Measurements from ENCODE around the gene PLCB1. TPM values are rescaled to one million over a fixed set of nuclear protein-coding genes. Genes with fewer than 3 reads are reported as not detected.

Gene PLCB1
- total RNA-seq, 2 experiments from 2014 or later, result 6.1 to 6.2 TPM

GRCh38 chr20:8718279-8718678, 586.2 kb downstream of the PLCB1 start:
- H3K4me1 Mint-ChIP-seq, result no peaks in the 10 kb centered on the region
- no peak overlapping the region for H3K27ac Mint-ChIP-seq
- DNase-seq (no peak), ATAC-seq (ENCODE audit: low read depth) (no peak)
- no peaks in the 10 kb centered on the region for H3K36me3 Mint-ChIP-seq
- no peak overlapping the region for H3K4me3 Mint-ChIP-seq
- POLR2A ChIA-PET, result no interaction called here
- H3K9me3 Mint-ChIP-seq, result no peaks in the 10 kb centered on the region
- no peaks in the 10 kb centered on the region for H3K27me3 Mint-ChIP-seq

DNA sequence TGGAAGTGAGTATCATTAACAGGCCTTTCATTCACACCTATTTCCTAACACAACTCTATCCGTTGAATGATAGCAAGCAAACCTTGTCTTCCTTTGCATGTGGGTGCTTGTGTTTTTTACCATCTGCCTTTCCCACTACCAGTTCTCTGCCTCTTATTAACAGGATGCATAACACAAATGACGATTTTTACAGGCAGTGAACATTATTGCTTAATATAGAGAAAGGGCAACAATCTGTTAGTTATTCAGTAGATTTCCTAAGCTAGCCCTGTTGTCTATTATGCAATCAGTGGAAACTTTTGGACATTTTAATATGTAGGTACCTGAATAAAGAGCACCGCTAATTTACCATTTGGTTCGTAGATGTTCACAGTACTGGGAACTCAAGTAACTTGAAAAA, 588.0 kb downstream of the PLCB1 start:
- DNase-seq, result no peak
- H3K4me1 Mint-ChIP-seq, result no peaks in the 10 kb centered on the region
- no peaks in the 10 kb centered on the region for H3K9me3 Mint-ChIP-seq
- H3K27ac Mint-ChIP-seq, result no peak overlapping the region
- H3K4me3 Mint-ChIP-seq, result no peak overlapping the region
- no peak for ATAC-seq (ENCODE audit: low read depth)
- POLR2A ChIA-PET, result no interaction called here
- no peaks in the 10 kb centered on the region for H3K36me3 Mint-ChIP-seq
- no peaks in the 10 kb centered on the region for H3K27me3 Mint-ChIP-seq

DNA sequence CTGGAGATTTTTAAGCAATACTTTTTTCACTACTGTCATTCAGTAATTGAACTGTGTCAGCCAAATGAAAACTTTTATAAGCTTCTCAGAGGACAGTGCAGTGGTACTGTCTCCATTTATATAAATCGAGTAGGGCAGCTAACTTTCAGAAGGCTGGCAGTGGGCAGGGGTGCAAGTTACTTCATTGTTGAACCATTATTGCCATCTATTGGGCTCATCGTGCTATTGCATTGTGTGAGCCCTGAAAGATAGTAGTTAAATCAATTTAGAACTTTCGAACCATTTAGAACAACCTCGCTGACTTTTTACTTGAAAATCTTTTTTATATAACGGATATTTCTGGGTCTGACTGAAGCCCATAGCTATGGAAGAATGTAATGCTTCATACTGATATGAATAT, 589.0 kb downstream of the PLCB1 start:
- DNase-seq (no peak), ATAC-seq (ENCODE audit: low read depth) (no peak)
- Mint-ChIP-seq H3K4me3 (no peak overlapping the region), H3K9me3 (no peaks in the 10 kb centered on the region), H3K27me3 (no peaks in the 10 kb centered on the region), H3K36me3 (no peaks in the 10 kb centered on the region), H3K27ac (no peak overlapping the region), H3K4me1 (no peaks in the 10 kb centered on the region)
- POLR2A ChIA-PET, result no interaction called here

GRCh38 chr20:8722277-8722928, 590.3 kb downstream of the PLCB1 start:
- DNase-seq (no peak), ATAC-seq (ENCODE audit: low read depth) (no peak)
- Mint-ChIP-seq H3K9me3 (no peaks in the 10 kb centered on the region), H3K27ac (no peak overlapping the region), H3K27me3 (no peaks in the 10 kb centered on the region), H3K4me3 (no peak overlapping the region), H3K36me3 (no peaks in the 10 kb centered on the region), H3K4me1 (no peaks in the 10 kb centered on the region)
- POLR2A ChIA-PET, result no interaction called here

DNA sequence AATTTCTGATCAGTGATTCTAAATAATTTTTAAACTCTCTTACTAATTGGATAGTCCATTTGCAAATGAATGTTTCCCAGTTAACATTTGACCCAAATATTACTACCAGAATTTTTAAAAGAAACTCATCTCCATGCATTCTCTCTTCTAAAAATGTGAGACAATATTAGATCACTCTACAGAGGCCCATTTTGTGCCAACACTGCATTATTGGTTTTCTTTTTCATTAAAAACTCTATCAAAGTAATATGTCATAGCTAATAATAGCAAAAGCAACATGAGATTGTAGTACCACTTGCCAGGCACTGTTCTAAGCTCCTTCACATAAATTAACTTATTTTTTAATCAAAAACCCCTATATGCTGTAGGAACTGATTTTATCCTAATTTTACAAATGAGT, 591.2 kb downstream of the PLCB1 start:
- no peak overlapping the region for H3K4me3 Mint-ChIP-seq
- no peaks in the 10 kb centered on the region for H3K9me3 Mint-ChIP-seq
- no peak for ATAC-seq (ENCODE audit: low read depth)

GRCh38 chr20:8724884-8725283, 592.8 kb downstream of the PLCB1 start:
- Mint-ChIP-seq H3K9me3 (no peaks in the 10 kb centered on the region), H3K4me1 (no peaks in the 10 kb centered on the region), H3K27me3 (no peaks in the 10 kb centered on the region), H3K36me3 (no peaks in the 10 kb centered on the region), H3K27ac (no peak overlapping the region), H3K4me3 (no peak overlapping the region)
- DNase-seq, result no peak
- no peak for ATAC-seq (ENCODE audit: low read depth)
- POLR2A ChIA-PET, result no interaction called here

More for the DNA sequence above, 591.2 kb downstream of the PLCB1 start:
- no peak for DNase-seq
- Mint-ChIP-seq H3K4me1 (no peaks in the 10 kb centered on the region), H3K27ac (no peak overlapping the region), H3K36me3 (no peaks in the 10 kb centered on the region), H3K27me3 (no peaks in the 10 kb centered on the region)
- POLR2A ChIA-PET, result no interaction called here

DNA sequence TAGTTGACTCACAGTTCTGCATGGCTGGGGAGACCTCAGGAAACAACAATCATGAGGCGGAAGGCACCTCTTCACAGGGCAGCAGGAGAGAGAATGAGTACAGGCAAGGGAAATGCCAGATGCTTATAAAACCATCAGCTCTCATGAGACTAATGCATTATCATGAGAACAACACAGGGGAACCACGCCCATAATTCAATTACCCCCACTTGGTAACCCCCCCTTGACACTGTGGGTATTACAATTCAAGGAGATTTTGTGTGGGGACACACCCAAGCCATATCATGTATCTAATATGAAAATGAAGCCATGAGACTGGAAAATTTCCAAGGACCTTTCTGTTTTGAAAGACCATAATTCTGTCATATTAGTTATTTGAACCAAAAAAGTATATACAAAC, 594.4 kb downstream of the PLCB1 start:
- Mint-ChIP-seq H3K27me3 (no peaks in the 10 kb centered on the region), H3K4me1 (no peaks in the 10 kb centered on the region), H3K27ac (no peak overlapping the region), H3K4me3 (no peak overlapping the region), H3K36me3 (no peaks in the 10 kb centered on the region), H3K9me3 (no peaks in the 10 kb centered on the region)
- ATAC-seq (ENCODE audit: low read depth), result no peak
- DNase-seq, result no peak
- POLR2A ChIA-PET, result no interaction called here

DNA sequence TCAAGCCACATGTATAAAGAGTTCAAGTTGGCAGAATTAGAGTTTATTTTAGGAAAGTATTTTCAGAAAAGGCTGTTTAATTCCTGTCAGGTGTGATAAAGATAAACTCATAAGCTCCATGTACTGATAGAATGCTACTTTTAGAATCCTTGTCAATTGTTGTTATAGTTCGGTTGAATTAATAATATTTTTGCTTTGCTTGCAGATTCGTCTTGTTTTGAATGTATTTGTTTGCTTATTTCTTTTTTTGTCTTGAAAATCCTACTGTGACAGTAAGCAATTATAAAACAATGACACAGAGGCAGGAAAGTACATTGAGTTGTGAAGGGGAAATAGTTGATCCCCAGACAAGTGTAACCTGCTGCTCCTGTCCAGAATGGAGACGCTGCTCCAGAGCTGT, 602.9 kb downstream of the PLCB1 start:
- Mint-ChIP-seq H3K27me3 (no peaks in the 10 kb centered on the region), H3K27ac (no peak overlapping the region), H3K4me1 (no peaks in the 10 kb centered on the region), H3K36me3 (no peaks in the 10 kb centered on the region), H3K4me3 (no peak overlapping the region), H3K9me3 (no peaks in the 10 kb centered on the region)
- ATAC-seq (ENCODE audit: low read depth), result no peak
- no peak for DNase-seq
- POLR2A ChIA-PET, result no interaction called here

- DNase-seq (no peak), ATAC-seq (ENCODE audit: low read depth) (no peak)
- no peaks in the 10 kb centered on the region for H3K9me3 Mint-ChIP-seq
- no peaks in the 10 kb centered on the region for H3K36me3 Mint-ChIP-seq
- H3K4me1 Mint-ChIP-seq, result no peaks in the 10 kb centered on the region
- POLR2A ChIA-PET, result no interaction called here
- no peak overlapping the region for H3K27ac Mint-ChIP-seq
- no peak overlapping the region for H3K4me3 Mint-ChIP-seq
- H3K27me3 Mint-ChIP-seq, result no peaks in the 10 kb centered on the region
These were observed 603.6 kb downstream of the PLCB1 start for GRCh38 chr20:8735674-8736073.

DNA sequence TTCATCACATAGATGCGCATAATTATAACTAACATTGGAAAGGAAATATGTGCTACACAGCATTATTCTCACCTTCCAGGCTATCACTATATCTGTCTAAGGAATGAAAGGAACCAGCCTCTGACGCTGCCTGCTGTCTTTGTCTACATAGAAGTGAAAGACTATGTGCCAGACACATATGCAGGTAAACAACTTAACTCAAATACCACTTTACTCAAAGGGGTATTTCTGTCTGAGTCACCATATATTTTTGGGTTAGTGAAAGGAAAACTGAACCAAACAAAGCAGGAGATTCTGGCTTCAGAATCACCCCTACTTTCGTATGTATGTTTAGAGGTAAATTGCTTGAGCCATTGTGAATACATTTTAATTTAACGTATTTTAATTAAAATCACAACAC, 608.2 kb downstream of the PLCB1 start:
- Mint-ChIP-seq H3K4me3 (no peak overlapping the region), H3K4me1 (no peaks in the 10 kb centered on the region), H3K9me3 (no peaks in the 10 kb centered on the region), H3K27ac (no peak overlapping the region), H3K36me3 (no peaks in the 10 kb centered on the region), H3K27me3 (no peaks in the 10 kb centered on the region)
- POLR2A ChIA-PET, result no interaction called here
- DNase-seq, result no peak
- ATAC-seq (ENCODE audit: low read depth), result no peak

- H3K4me1 Mint-ChIP-seq, result no peaks in the 10 kb centered on the region
- DNase-seq (no peak), ATAC-seq (ENCODE audit: low read depth) (no peak)
- POLR2A ChIA-PET, result no interaction called here
- no peak overlapping the region for H3K4me3 Mint-ChIP-seq
- no peaks in the 10 kb centered on the region for H3K9me3 Mint-ChIP-seq
- H3K27me3 Mint-ChIP-seq, result no peaks in the 10 kb centered on the region
- no peak overlapping the region for H3K27ac Mint-ChIP-seq
- no peaks in the 10 kb centered on the region for H3K36me3 Mint-ChIP-seq
These were observed 612.3 kb downstream of the PLCB1 start for GRCh38 chr20:8744228-8744844.

DNA sequence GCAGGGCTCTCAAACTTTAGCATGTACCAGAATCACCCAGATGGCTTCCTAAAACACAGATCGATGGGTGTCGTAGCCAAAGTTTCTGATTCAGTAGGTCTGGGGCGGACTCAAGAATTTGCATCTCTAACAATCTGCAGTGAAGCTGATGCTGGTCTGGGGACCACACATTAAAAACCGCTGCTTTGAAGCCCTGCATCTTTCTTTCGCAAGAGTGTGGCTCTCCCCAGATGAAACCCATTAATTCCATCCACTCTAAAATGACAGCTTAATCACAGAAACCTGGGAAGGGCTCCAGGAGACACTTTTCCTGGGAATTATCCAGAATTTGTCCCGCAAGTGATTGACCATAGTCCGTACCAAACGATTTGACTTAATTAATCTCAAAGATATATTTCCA, 617.0 kb downstream of the PLCB1 start:
- Mint-ChIP-seq H3K27me3 (no peaks in the 10 kb centered on the region), H3K4me1 (no peaks in the 10 kb centered on the region), H3K9me3 (no peaks in the 10 kb centered on the region), H3K27ac (no peak overlapping the region), H3K4me3 (no peak overlapping the region), H3K36me3 (no peaks in the 10 kb centered on the region)
- ATAC-seq (ENCODE audit: low read depth), result no peak
- POLR2A ChIA-PET, result no interaction called here
- DNase-seq, result no peak

DNA sequence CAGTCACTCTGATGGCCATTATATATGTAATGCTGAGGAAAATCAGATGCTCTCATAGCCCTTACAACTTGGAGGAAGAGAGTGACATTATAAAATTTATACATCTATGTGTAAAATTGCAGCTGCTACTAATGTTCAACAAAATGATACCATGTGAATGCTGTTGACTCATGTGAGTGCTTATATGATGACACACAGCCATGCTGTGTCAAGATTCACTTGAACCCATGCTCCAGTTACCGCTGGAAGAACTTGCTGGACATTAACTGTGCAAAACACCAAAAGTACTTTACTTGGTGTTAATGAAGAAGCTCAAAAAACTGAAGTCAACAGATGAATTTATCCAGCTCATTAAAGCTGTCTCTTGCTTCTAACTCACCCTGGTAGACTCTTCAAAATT, 617.9 kb downstream of the PLCB1 start:
- DNase-seq, result no peak
- H3K4me1 Mint-ChIP-seq, result no peaks in the 10 kb centered on the region
- H3K36me3 Mint-ChIP-seq, result no peaks in the 10 kb centered on the region
- no peaks in the 10 kb centered on the region for H3K27me3 Mint-ChIP-seq
- no peaks in the 10 kb centered on the region for H3K9me3 Mint-ChIP-seq
- ATAC-seq (ENCODE audit: low read depth), result no peak
- POLR2A ChIA-PET, result no interaction called here
- no peak overlapping the region for H3K4me3 Mint-ChIP-seq
- no peak overlapping the region for H3K27ac Mint-ChIP-seq

DNA sequence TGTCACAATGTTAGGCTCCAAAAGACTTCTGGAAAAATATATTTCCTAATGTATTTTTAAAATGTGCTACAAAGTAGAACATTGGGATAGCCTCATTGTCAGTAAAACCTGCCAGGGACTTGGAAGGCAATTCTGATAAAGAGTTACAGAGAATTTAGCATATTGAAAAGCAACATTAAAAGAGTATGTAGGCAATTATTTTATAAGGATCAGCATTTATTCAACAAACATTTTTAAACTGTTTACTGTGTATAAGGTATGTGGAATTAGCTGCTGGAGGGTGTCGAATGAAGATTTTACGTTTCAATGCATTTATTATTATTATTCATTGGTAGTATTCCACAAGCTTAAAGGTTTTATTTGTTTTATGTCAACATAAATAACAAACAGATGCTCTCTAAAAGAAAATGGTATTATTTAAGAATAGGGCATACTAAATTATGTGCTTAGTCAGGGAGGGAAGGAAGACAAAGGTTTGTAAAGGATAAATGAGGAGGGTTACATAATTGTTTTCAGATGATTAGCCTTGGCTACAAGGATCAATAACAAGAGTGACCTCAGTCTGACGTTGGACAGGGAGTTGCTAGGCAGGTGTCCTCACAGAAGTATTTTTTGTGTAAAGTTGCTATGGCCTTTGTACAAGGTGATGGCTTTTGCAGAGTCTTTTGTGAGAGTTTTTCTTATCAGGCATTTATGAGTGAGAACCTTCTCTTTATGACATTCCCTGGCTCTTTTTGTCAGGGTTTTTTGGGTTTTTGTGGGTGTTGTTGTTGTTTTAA, 623.5 kb downstream of the PLCB1 start:
- POLR2A ChIA-PET, result no interaction called here
- no peak for DNase-seq

More for the DNA sequence above, 623.5 kb downstream of the PLCB1 start:
- H3K9me3 Mint-ChIP-seq, result no peaks in the 10 kb centered on the region
- no peak overlapping the region for H3K27ac Mint-ChIP-seq
- no peaks in the 10 kb centered on the region for H3K36me3 Mint-ChIP-seq
- H3K4me3 Mint-ChIP-seq, result no peak overlapping the region
- ATAC-seq (ENCODE audit: low read depth), result no peak
- H3K4me1 Mint-ChIP-seq, result no peaks in the 10 kb centered on the region
- no peaks in the 10 kb centered on the region for H3K27me3 Mint-ChIP-seq

All from activated naive CD8-positive, alpha-beta T cell treated with anti-CD3 and anti-CD28 coated beads, Interleukin-2, amount 10 ng/mL, durations not matched to agents 7 days and 5 days (primary cell).